ENCODE results near the gene SLC25A51. TPM values are rescaled to one million over a fixed set of nuclear protein-coding genes. Genes with fewer than 3 reads are reported as not detected.
A peak's percentile ranks its signal among the peaks of the same experiment; 100 is the strongest.

The SLC25A51 gene
- total RNA-seq, 1 experiment from 2014 or later = 9.3 TPM

DNA sequence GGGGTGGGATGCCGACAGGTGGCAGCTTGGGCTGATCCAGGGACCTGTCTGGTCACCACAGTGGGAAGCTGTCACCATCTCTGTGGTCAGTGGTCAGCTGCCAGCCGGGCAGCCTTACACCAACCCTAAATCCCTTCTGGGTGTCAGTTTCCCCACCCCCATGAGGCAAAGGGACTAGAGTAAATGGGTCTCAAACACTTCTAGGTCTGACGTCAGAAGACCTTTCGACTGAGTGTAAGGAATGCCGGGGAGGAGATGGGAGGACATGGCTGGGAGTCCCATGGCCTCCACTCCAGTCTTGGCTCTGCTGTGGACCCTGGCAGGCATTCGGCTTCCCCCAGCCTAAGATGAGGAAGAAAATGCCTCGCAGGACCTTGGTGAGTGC, 40.3 kb upstream of the SLC25A51 start:
- intact Hi-C loops (cut with micrococcal nuclease; ENCODE audit: unreplicated experiment) = no loop called here
- H3K36me3 Mint-ChIP-seq (ENCODE audit: insufficient read depth, unreplicated experiment) = peaks cover 11% of the 10 kb centered on the region
- no peak overlapping the region for H3K27ac Mint-ChIP-seq (ENCODE audit: unreplicated experiment)
- TF ChIP-seq, protein P1, sequence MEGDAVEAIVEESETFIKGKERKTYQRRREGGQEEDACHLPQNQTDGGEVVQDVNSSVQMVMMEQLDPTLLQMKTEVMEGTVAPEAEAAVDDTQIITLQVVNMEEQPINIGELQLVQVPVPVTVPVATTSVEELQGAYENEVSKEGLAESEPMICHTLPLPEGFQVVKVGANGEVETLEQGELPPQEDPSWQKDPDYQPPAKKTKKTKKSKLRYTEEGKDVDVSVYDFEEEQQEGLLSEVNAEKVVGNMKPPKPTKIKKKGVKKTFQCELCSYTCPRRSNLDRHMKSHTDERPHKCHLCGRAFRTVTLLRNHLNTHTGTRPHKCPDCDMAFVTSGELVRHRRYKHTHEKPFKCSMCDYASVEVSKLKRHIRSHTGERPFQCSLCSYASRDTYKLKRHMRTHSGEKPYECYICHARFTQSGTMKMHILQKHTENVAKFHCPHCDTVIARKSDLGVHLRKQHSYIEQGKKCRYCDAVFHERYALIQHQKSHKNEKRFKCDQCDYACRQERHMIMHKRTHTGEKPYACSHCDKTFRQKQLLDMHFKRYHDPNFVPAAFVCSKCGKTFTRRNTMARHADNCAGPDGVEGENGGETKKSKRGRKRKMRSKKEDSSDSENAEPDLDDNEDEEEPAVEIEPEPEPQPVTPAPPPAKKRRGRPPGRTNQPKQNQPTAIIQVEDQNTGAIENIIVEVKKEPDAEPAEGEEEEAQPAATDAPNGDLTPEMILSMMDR (IDR thresholded peaks at IDR 0.05; ENCODE audit: unreplicated experiment) = no peak
- no peaks in the 10 kb centered on the region for H3K9me3 Mint-ChIP-seq (ENCODE audit: low read depth, unreplicated experiment)
- H3K27me3 Mint-ChIP-seq (ENCODE audit: unreplicated experiment) = no peaks in the 10 kb centered on the region
- peaks cover 12% of the 10 kb centered on the region for H3K4me1 Mint-ChIP-seq (ENCODE audit: low read depth, unreplicated experiment)
- CTCF ChIA-PET = no interaction called here
- H3K4me3 Mint-ChIP-seq (ENCODE audit: low read depth, unreplicated experiment) = no peak overlapping the region
- no peak for DNase-seq
- no TSS peak for BruUV-seq (replicated peaks)

DNA sequence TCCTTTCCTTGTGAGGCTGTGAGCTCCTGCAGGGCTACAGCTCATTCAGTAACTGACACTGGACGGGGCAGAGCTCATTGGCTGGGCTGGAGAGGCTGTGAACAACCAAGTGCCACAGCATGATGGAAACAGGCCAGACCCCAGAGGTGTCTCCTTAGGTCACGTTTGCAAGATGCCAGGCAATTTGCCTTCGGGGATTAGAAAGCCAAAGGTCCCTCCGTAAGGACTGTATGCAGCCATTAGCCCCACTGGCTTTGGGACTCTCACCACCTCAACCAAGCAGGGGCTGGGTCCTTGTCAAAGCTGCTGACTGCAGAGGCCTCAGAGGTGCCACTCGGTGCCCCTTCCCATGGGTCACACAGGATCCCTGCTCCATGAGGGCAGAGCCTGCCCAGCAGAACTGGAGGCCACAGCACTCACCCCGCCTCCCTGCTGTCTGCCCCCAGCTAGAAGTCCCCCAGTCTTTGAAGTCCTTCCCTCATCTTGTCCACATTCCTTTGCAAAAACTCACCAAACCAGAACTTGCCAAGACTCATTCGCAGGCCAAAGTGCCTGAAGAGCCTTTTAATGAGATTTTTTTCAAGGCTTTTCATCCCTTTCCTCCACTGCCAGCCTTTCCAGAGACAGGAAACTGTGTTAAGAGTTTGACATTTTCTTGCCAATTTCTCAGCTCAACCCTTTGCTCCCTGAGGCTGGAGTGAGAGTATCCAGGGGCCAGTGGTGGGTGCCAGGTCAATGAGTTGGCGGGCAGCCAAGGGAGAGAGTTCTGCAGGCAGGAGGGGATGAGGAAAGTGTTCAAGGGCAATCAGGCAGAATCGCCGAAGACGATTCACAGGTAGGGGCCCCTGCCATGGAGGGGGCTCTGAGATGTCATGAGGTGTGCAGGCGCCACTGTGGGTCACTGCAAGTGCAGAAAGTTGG, 39.7 kb upstream of the SLC25A51 start:
- H3K36me3 Mint-ChIP-seq (ENCODE audit: insufficient read depth, unreplicated experiment) = peaks cover 9% of the 10 kb centered on the region
- no peak overlapping the region for H3K4me3 Mint-ChIP-seq (ENCODE audit: low read depth, unreplicated experiment)
- no TSS peak for BruUV-seq (replicated peaks)

DNA sequence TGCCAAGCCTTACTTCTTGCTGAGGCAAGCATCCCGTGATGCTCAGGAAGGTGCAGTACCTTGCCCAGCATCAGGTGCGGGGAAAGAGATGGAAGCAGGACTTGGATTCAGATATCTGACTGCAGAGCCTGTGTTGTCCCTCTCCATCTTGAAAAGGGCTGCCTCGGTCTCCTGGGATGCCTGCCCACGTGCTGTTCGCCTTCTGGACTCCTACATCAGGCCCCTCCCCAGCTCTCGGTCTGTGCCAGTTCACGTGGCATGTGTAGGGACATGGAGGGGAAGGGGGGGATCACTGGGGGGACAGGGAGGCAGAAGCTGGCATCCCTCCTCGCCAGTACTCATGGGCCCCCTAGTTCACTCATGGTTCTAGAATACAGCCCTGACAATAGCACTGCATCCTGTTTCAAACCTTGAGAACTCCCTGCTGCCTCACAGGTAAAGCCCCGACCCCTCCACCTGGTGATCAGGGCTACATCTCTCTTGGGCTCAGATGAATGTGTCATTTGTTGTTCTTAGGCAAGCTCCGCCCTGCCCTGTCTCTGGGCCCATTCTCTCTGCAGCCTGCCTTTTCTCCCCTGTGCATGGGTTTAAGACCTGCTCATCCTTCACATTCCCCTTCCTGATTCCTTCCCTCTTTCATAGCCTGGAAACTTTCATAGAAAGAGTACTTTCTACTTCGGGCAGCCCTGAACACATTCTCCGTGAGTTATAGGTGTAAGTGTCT, 38.9 kb upstream of the SLC25A51 start:
- peaks cover 12% of the 10 kb centered on the region for H3K4me1 Mint-ChIP-seq (ENCODE audit: low read depth, unreplicated experiment)
- TF ChIP-seq, protein P1 (IDR thresholded peaks at IDR 0.05; ENCODE audit: unreplicated experiment) = no peak
- intact Hi-C loops (cut with micrococcal nuclease; ENCODE audit: unreplicated experiment) = no loop called here
- no peak overlapping the region for H3K27ac Mint-ChIP-seq (ENCODE audit: unreplicated experiment)
- DNase-seq = no peak
- peaks cover 9% of the 10 kb centered on the region for H3K36me3 Mint-ChIP-seq (ENCODE audit: insufficient read depth, unreplicated experiment)
- H3K27me3 Mint-ChIP-seq (ENCODE audit: unreplicated experiment) = no peaks in the 10 kb centered on the region
- BruUV-seq (replicated peaks) = no TSS peak
- CTCF ChIA-PET = no interaction called here
- no peak overlapping the region for H3K4me3 Mint-ChIP-seq (ENCODE audit: low read depth, unreplicated experiment)
- no peaks in the 10 kb centered on the region for H3K9me3 Mint-ChIP-seq (ENCODE audit: low read depth, unreplicated experiment)

More for the DNA sequence above, 39.7 kb upstream of the SLC25A51 start:
- CTCF ChIA-PET = no interaction called here
- Mint-ChIP-seq H3K27me3 (ENCODE audit: unreplicated experiment) (no peaks in the 10 kb centered on the region), H3K4me1 (ENCODE audit: low read depth, unreplicated experiment) (peaks cover 12% of the 10 kb centered on the region), H3K9me3 (ENCODE audit: low read depth, unreplicated experiment) (no peaks in the 10 kb centered on the region), H3K27ac (ENCODE audit: unreplicated experiment) (peak overlapping the region; percentile 72)
- DNase-seq = no peak
- intact Hi-C loops (cut with micrococcal nuclease; ENCODE audit: unreplicated experiment) = no loop called here
- TF ChIP-seq, protein P1 (IDR thresholded peaks at IDR 0.05; ENCODE audit: unreplicated experiment) = no peak

DNA sequence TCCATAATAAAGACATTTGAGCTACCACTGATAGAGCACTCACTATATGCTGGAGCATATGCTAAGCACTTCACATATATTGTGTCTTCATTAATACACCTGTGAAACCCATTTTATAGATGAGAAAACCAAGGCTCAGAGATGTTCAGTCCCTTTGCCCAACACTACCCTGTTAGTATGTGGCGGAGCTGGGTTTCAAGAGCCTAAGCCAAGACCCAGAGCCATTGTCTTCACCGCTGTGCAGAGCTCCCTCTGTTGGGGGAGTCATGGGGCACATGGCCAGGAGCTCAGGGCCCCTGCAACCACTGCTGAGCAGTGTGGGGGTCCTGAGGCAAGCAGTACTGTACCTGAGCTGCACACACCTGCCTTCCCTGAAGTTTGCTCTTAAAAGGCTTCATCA, 37.3 kb upstream of the SLC25A51 start:
- Mint-ChIP-seq H3K9me3 (ENCODE audit: low read depth, unreplicated experiment) (no peaks in the 10 kb centered on the region), H3K27me3 (ENCODE audit: unreplicated experiment) (no peaks in the 10 kb centered on the region), H3K27ac (ENCODE audit: unreplicated experiment) (no peak overlapping the region), H3K4me3 (ENCODE audit: low read depth, unreplicated experiment) (no peak overlapping the region), H3K4me1 (ENCODE audit: low read depth, unreplicated experiment) (peaks cover 12% of the 10 kb centered on the region), H3K36me3 (ENCODE audit: insufficient read depth, unreplicated experiment) (peaks cover 4% of the 10 kb centered on the region)
- CTCF ChIA-PET = no interaction called here
- BruUV-seq (replicated peaks) = no TSS peak
- TF ChIP-seq, protein P1 (IDR thresholded peaks at IDR 0.05; ENCODE audit: unreplicated experiment) = no peak
- intact Hi-C loops (cut with micrococcal nuclease; ENCODE audit: unreplicated experiment) = no loop called here
- no peak for DNase-seq
